Esophagus squamous epithelium (tissue), 5 donors: ENCODE results near the gene GLIS1. TPM values are rescaled to one million over a fixed set of nuclear protein-coding genes. Genes with fewer than 3 reads are reported as not detected.

Experiments
- DNase-seq: peaks from one replicate; lab custom pipeline; 2025; lab: John Stamatoyannopoulos, UW
- H3K27ac ChIP-seq, 4 donors: fragments of 200-600 bp; sonication (generic); one replicate each; pipeline ENCODE4 v1.5.1; 2016 to 2019; ENCODE audit warnings: mild to moderate bottlenecking in 1 of 4
- H3K27me3 ChIP-seq, 4 donors: fragments of 200-600 bp; sonication (generic); 1 replicate in 3 of 4; 2 replicates in 1 of 4; pipeline versions ENCODE4 v1.5.1 to v1.6.0; 2017 to 2021; ENCODE audit warnings: antibody characterized with exemption in 1 of 4
- H3K36me3 ChIP-seq, 3 donors: fragments of 200-600 bp; sonication (generic); one replicate each; pipeline ENCODE4 v1.5.1; 2016 to 2019
- H3K4me1 ChIP-seq, 3 donors: fragments of 200-600 bp; sonication (generic); one replicate each; pipeline ENCODE4 v1.5.1; 2017 to 2019
- H3K4me3 ChIP-seq, 4 donors: fragments of 200-600 bp; sonication (generic); 1 replicate in 3 of 4; 2 replicates in 1 of 4; pipeline ENCODE4 v1.5.1; 2016 to 2019; ENCODE audit warnings: mild to moderate bottlenecking in 2 of 4, moderate library complexity in 1 of 4
- H3K9me3 ChIP-seq, 3 donors: fragments of 200-600 bp; sonication (generic); one replicate each; pipeline ENCODE4 v1.5.1; 2016 to 2019
- POLR2A ChIP-seq, 4 donors: fragments of 450-650 bp; IDR thresholded peaks; one replicate each; pipeline ENCODE4 v1.6.1; 2017; ENCODE audit warnings: antibody characterized with exemption in 4 of 4, mild to moderate bottlenecking in 4 of 4, moderate library complexity in 3 of 4
- WGBS, 2 donors: methylation state at CpG; one replicate each; pipeline ENCODE4 v1.1.5; 2018; 5-methylcytosine and 5-hydroxymethylcytosine counted together
- intact Hi-C: fragments of 100-400 bp; cut with DNase I; formaldehyde crosslinking; loops from one replicate; pipeline ENCODE4 v1.15.0; 2022
- total RNA-seq, 4 donors: library from RNA; depleted of rRNA; stranded (reverse); fragments of >200 nt; gene quantifications; one replicate each; pipeline ENCODE4 v1.1.0, GENCODE V29; 2016
- TF ChIP-seq, protein P1 (sequence below), 6 experiments: fragments of 450-650 bp in 4 of 6; fragments of 200-600 bp in 2 of 6; sonication (generic) in 2 of 6; IDR thresholded peaks; one replicate each; pipeline ENCODE4 v1.5.1; 2016 to 2019; ENCODE audit warnings: antibody characterized with exemption in 6 of 6, mild to moderate bottlenecking in 4 of 6, moderate library complexity in 4 of 6
- donor health status: DM: yes; HTN: yes; CAD: no.

The GLIS1 gene
- total RNA-seq, 4 donors from 2014 or later = 0.57 TPM; not detected in 3

- Histone ChIP-seq H3K27ac (no peak overlapping the region), H3K27me3 (no peaks in the 10 kb centered on the region), H3K36me3 (no peaks in the 10 kb centered on the region), H3K4me3 (no peak overlapping the region), H3K9me3 (no peaks in the 10 kb centered on the region), H3K4me1 (peaks cover 0 to 13% (median 0%) of the 10 kb centered on the region in 3 donors)
- WGBS, 2 donors = 92 to 100% methylated on average over 1 to 4 of the region's 7 CpGs
- TF ChIP-seq, protein P1, sequence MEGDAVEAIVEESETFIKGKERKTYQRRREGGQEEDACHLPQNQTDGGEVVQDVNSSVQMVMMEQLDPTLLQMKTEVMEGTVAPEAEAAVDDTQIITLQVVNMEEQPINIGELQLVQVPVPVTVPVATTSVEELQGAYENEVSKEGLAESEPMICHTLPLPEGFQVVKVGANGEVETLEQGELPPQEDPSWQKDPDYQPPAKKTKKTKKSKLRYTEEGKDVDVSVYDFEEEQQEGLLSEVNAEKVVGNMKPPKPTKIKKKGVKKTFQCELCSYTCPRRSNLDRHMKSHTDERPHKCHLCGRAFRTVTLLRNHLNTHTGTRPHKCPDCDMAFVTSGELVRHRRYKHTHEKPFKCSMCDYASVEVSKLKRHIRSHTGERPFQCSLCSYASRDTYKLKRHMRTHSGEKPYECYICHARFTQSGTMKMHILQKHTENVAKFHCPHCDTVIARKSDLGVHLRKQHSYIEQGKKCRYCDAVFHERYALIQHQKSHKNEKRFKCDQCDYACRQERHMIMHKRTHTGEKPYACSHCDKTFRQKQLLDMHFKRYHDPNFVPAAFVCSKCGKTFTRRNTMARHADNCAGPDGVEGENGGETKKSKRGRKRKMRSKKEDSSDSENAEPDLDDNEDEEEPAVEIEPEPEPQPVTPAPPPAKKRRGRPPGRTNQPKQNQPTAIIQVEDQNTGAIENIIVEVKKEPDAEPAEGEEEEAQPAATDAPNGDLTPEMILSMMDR (IDR thresholded peaks at IDR 0.05) = no peak
- TF ChIP-seq POLR2A (IDR thresholded peaks at IDR 0.05) = no peak
- no peak for DNase-seq
- intact Hi-C loops = no loop called here
Observed at GRCh38 chr1:53595906-53596305, 143.1 kb downstream of the GLIS1 start.

DNA sequence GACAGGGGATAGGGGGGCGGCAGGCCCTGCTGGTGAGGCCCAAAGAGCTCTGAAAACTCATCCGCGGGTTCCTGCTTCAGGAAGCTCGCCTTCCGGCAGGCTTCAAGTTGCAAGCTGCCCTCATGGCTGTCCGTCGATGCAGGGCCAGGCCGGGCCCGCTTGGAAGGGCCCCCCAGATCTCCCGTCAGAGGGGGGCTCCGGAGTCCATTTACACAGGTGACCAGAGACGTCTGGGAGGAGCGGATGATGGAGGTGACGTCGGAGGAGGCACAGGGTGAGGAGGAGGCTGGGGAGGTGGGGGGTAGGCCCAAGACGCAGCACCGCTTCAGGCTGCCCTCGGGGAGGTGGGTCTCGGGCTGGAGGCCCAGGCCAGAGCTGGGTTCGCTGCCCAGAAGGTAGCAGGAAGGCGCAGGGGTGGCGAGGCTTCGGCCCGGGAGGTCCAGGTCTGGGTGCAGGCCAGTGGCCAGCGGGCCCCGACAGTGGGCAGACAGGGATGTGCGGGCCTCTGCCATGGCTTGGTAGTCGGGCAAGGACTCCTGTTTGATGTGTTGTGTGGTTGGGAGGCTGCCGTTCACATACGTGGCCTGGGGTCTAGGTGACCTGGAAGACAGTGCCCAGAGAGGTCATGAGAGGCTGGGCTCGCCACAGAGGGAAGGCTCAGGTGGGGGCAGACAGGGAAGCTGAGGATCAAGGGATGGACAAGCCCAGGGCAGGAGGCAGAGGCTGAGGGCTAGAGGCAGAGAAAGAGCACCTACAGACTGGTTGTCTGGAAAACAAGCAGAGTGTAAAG lies 144.4 kb downstream of the GLIS1 start:
- H3K9me3 ChIP-seq = no peaks in the 10 kb centered on the region
- peaks cover 0 to 13% (median 0%) of the 10 kb centered on the region in 3 donors for H3K4me1 ChIP-seq
- no peak overlapping the region for H3K27ac ChIP-seq
- TF ChIP-seq, protein P1 (IDR thresholded peaks at IDR 0.05) = no peak
- TF ChIP-seq POLR2A (IDR thresholded peaks at IDR 0.05) = no peak
- no peak overlapping the region for H3K4me3 ChIP-seq
- 78 to 90% methylated on average over 5 to 25 of the region's 31 CpGs for WGBS, 2 donors
- H3K36me3 ChIP-seq = no peaks in the 10 kb centered on the region
- intact Hi-C loops = no loop called here
- H3K27me3 ChIP-seq = no peaks in the 10 kb centered on the region
- DNase-seq = no peak

DNA sequence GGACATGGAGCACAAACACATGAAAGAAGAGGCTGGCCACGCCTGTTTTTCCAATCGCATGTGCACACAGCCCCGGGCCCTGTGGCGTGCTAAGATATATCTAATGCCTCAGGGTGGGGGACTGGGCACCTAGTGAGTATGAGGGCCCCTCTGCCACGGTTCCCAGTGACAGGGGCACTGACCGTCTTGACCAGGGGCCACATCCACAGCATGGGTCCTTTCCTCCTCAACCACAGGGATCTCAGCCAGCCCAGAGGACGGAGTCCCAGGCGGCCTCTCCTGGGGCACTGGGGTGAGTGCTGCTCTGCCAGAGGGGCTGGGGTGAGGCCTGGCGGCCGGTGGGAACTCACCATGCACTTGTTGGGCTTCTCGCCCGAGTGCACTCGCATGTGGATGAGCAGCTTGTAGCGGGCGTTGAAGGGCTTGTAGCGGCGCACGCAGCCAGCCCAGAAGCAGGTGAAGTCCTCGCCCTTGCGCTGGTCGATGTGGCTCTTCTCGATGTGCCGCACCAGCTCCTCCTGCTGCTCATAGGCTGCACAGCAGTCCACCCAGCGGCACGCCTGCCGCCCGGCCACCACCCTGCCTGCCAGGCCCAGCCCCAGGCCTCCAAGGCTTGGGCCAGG lies 145.1 kb downstream of the GLIS1 start:
- Histone ChIP-seq H3K9me3 (no peaks in the 10 kb centered on the region), H3K4me3 (no peak overlapping the region), H3K27ac (no peak overlapping the region), H3K27me3 (no peaks in the 10 kb centered on the region), H3K36me3 (no peaks in the 10 kb centered on the region), H3K4me1 (peaks cover 0 to 13% (median 0%) of the 10 kb centered on the region in 3 donors)
- TF ChIP-seq POLR2A (IDR thresholded peaks at IDR 0.05) = no peak
- TF ChIP-seq, protein P1 (IDR thresholded peaks at IDR 0.05) = peak in 2 of 6 experiments; percentile 10 to 31
- DNase-seq = no peak
- WGBS, 2 donors = 83 to 100% methylated on average over 1 to 2 of the region's 27 CpGs
- intact Hi-C loops = no loop called here

DNA sequence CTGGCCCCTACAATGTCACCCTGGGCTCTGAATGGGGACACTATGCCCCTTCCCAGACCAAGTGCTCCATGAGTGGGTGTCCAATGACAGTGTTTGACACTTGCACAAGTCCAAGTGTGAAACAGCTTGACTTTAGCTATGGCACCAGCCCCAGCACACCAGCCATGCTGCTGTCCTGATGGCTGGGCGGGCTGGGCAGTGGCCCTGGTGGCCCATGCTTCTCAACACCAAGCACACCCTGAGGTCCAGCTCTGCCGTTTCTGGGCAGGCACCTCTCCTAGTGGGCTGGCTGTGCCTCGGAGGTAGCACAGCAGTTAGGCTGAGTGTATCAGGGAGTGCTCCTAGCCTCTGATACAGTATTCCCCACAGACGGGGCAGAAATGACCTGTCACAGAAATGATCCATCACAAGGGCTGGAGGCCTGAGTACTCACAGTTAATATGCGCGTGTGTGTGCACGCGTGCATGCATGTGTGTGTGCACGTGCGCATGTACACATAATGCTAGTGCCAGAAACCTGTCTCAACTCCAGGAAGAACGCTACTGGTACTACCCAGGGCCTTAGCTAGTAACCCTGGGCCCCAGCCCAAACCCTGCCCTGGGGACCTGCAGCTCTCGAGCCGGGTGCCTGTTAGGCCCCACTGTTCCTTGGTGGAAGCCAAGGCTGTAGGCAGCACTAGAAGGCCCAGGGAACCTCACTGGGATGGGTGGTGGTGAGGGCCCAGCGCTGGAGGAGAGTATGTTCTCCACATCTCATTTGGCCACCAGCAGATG lies 145.8 kb downstream of the GLIS1 start:
- no peak for TF ChIP-seq POLR2A (IDR thresholded peaks at IDR 0.05)
- TF ChIP-seq, protein P1 (IDR thresholded peaks at IDR 0.05) = no peak
- no peak overlapping the region for H3K4me3 ChIP-seq
- H3K27me3 ChIP-seq = no peaks in the 10 kb centered on the region
- no peaks in the 10 kb centered on the region for H3K36me3 ChIP-seq
- peaks cover 0 to 13% (median 0%) of the 10 kb centered on the region in 3 donors for H3K4me1 ChIP-seq
- no peak for DNase-seq
- intact Hi-C loops = no loop called here
- WGBS, 2 donors = 78 to 86% methylated on average over 1 to 7 of the region's 14 CpGs
- H3K27ac ChIP-seq = peak overlapping the region in 2 of 4 donors; percentile 29 to 42
- H3K9me3 ChIP-seq = no peaks in the 10 kb centered on the region
